HCT116 (cell line): Measurements from ENCODE around the gene FASTKD2. TPM values are rescaled to one million over a fixed set of nuclear protein-coding genes. Genes with fewer than 3 reads are reported as not detected.

Source experiments
- ATAC-seq: fragments of 200-7000 bp; cut with Tn5 transposase; 2 replicates; pipeline ENCODE4 v1.9.1; 2020; ENCODE audit warnings: mild to moderate bottlenecking, moderate library complexity
- BruUV-seq: library from RNA; stranded (reverse); fragments of 400-500 nt; replicated peaks from 2 replicates; lab custom pipeline; 2021; lab: Mats Ljungman, UMichigan
- CTCF ChIA-PET: fragments of 300-600 bp; sonication (Branson Sonifier 250); formaldehyde crosslinking; loops from one replicate; lab custom pipeline; 2021; ENCODE audit warnings: antibody characterized with exemption; lab: Charles Lee
- POLR2A ChIA-PET: fragments of 300-600, 350-600 bp; sonication (Branson Sonifier 250); formaldehyde crosslinking; loops from one replicate; lab custom pipeline; 2021; ENCODE audit warnings: antibody characterized with exemption; lab: Charles Lee
- RAD21 ChIA-PET, 2 experiments: fragments of 300-600 bp; sonication (Branson Sonifier 250); formaldehyde crosslinking; loops; one replicate each; lab custom pipeline; 2023; ENCODE audit warnings: low total read pairs in 2 of 2; ENCODE audit not compliant: uncharacterized antibody in 2 of 2, unreplicated experiment in 2 of 2, low non-redundant PET in 1 of 2; lab: Charles Lee
- DNase-seq: peaks from one replicate; pipeline ENCODE4 v3.0.0-alpha.2; 2010; ENCODE audit warnings: low read depth, low spot score
- H2AFZ ChIP-seq: fragments of 200-600 bp; shearing (Covaris generic), sonication (generic); 2 replicates; pipeline ENCODE4 v1.6.1; 2017; ENCODE audit warnings: low read depth, mixed run types, mixed read lengths, antibody characterized with exemption, low read length; ENCODE audit not compliant: poor library complexity, severe bottlenecking
- H3K27ac ChIP-seq: 2 replicates; pipeline ENCODE4 v1.5.1; 2012; ENCODE audit warnings: low read depth, low read length
- H3K27me3 ChIP-seq: fragments of 200-600 bp; sonication (generic); 2 replicates; pipeline ENCODE4 v1.6.1; 2016; ENCODE audit warnings: mixed run types, low read length, mixed read lengths; ENCODE audit not compliant: insufficient read depth
- H3K36me3 ChIP-seq, 2 experiments: fragments of 200-500 bp in 1 of 2; fragments of 200-600 bp in 1 of 2; sonication (Bioruptor generic) in 1 of 2; sonication (generic) in 1 of 2; 2 replicates each; pipeline versions ENCODE4 v1.5.1 to v1.6.1; 2014 to 2016; ENCODE audit warnings: low read length in 2 of 2, inconsistent platforms in 1 of 2, mixed read lengths in 1 of 2, mixed run types in 1 of 2; ENCODE audit not compliant: insufficient read depth in 2 of 2, control insufficient read depth in 1 of 2
- H3K4me1 ChIP-seq, 2 experiments: fragments of 200-600 bp in 1 of 2; sonication (generic) in 1 of 2; 2 replicates each; pipeline versions ENCODE4 v1.5.1 to v1.6.1; 2012 to 2017; ENCODE audit warnings: low read length in 2 of 2, inconsistent platforms in 1 of 2, mild to moderate bottlenecking in 1 of 2, mixed read lengths in 1 of 2, mixed run types in 1 of 2, moderate library complexity in 1 of 2; ENCODE audit not compliant: insufficient read depth in 2 of 2, control insufficient read depth in 1 of 2
- H3K4me2 ChIP-seq: fragments of 200-600 bp; sonication (generic); 2 replicates; pipeline ENCODE4 v1.6.1; 2017; ENCODE audit warnings: mixed run types, low read length, mixed read lengths
- H3K4me3 ChIP-seq, 2 experiments: fragments of 200-600 bp in 1 of 2; sonication (generic) in 1 of 2; replicated peaks in 1 of 2; 2 replicates each; pipeline ENCODE4 v1.5.1; 2011 to 2016; ENCODE audit warnings: low read length in 2 of 2, control low read depth in 1 of 2, low read depth in 1 of 2, mild to moderate bottlenecking in 1 of 2, mixed read lengths in 1 of 2, mixed run types in 1 of 2
- H3K79me2 ChIP-seq: fragments of 200-600 bp; sonication (generic); 2 replicates; pipeline ENCODE4 v1.6.1; 2017; ENCODE audit warnings: mild to moderate bottlenecking, mixed run types, low read length, moderate library complexity, mixed read lengths; ENCODE audit not compliant: insufficient read depth
- H3K9ac ChIP-seq: fragments of 200-600 bp; sonication (generic); 2 replicates; pipeline ENCODE4 v1.6.1; 2016; ENCODE audit warnings: low read length, mixed read lengths
- H3K9me2 ChIP-seq: fragments of 200-600 bp; sonication (generic), shearing (Covaris generic); 2 replicates; pipeline ENCODE4 v1.6.1; 2017; ENCODE audit warnings: mixed run types, mild to moderate bottlenecking, moderate library complexity; ENCODE audit not compliant: insufficient read depth
- H3K9me3 ChIP-seq, 2 experiments: fragments of 200-500 bp in 1 of 2; fragments of 200-600 bp in 1 of 2; sonication (Bioruptor generic) in 1 of 2; sonication (generic) in 1 of 2; 2 replicates each; pipeline ENCODE4 v1.6.1; 2014 to 2017; ENCODE audit warnings: low read length in 2 of 2, mixed read lengths in 2 of 2, inconsistent platforms in 1 of 2, low read depth in 1 of 2, mild to moderate bottlenecking in 1 of 2, mixed run types in 1 of 2, moderate library complexity in 1 of 2; ENCODE audit not compliant: control insufficient read depth in 1 of 2, insufficient read depth in 1 of 2
- H4K20me1 ChIP-seq: fragments of 200-600 bp; sonication (generic), shearing (Covaris generic); 2 replicates; pipeline ENCODE4 v1.6.1; 2017; ENCODE audit warnings: mixed run types, mild to moderate bottlenecking, moderate library complexity; ENCODE audit not compliant: insufficient read depth
- ATF3 ChIP-seq: IDR thresholded peaks from 2 replicates; pipeline ENCODE4 v1.6.1; 2012
- CBX3 ChIP-seq: IDR thresholded peaks from 2 replicates; pipeline ENCODE4 v1.6.1; 2012; ENCODE audit warnings: low read depth
- CEBPB ChIP-seq: IDR thresholded peaks from 2 replicates; pipeline ENCODE4 v1.6.1; 2012; ENCODE audit warnings: low read depth
- CTCF ChIP-seq, 3 experiments: fragments of 200-600 bp in 1 of 3; sonication (generic) in 1 of 3; IDR thresholded peaks in 2 of 3; conservative IDR thresholded peaks in 1 of 3; 2 replicates each; pipeline ENCODE4 v1.5.1; 2012 to 2017; ENCODE audit warnings: low read depth in 2 of 3, low read length in 2 of 3, antibody characterized with exemption in 1 of 3, borderline replicate concordance in 1 of 3, control low read depth in 1 of 3, mild to moderate bottlenecking in 1 of 3, mixed read lengths in 1 of 3, mixed run types in 1 of 3, moderate library complexity in 1 of 3; ENCODE audit not compliant: insufficient read depth in 1 of 3
- EGR1 ChIP-seq: IDR thresholded peaks from 2 replicates; pipeline ENCODE4 v1.6.1; 2012; ENCODE audit warnings: low read depth
- POLR2AphosphoS5 ChIP-seq: IDR thresholded peaks from 2 replicates; pipeline ENCODE4 v1.6.1; 2011; ENCODE audit warnings: mild to moderate bottlenecking, low read depth, low read length, moderate library complexity
- RAD21 ChIP-seq: IDR thresholded peaks from 2 replicates; pipeline ENCODE4 v1.6.1; 2012; ENCODE audit warnings: low read depth, mild to moderate bottlenecking
- SIN3A ChIP-seq: IDR thresholded peaks from 2 replicates; pipeline ENCODE4 v1.6.1; 2012; ENCODE audit warnings: low read depth
- SP1 ChIP-seq: IDR thresholded peaks from 2 replicates; pipeline ENCODE4 v1.6.1; 2012; ENCODE audit warnings: low read depth
- SRF ChIP-seq: IDR thresholded peaks from 2 replicates; pipeline ENCODE4 v1.6.1; 2012; ENCODE audit warnings: low read depth
- ZBTB33 ChIP-seq: IDR thresholded peaks from 2 replicates; pipeline ENCODE4 v1.6.1; 2011; ENCODE audit warnings: mild to moderate bottlenecking, low read length, moderate library complexity; ENCODE audit not compliant: insufficient replicate concordance; ENCODE audit errors: extremely low read depth
- ZNF274 ChIP-seq: fragments of 200-500 bp; sonication (Bioruptor generic); IDR thresholded peaks from 2 replicates; pipeline ENCODE4 v1.6.1; 2014; ENCODE audit warnings: mild to moderate bottlenecking, low read depth, low read length, inconsistent platforms
- intact Hi-C: fragments of 100-400 bp; cut with micrococcal nuclease; formaldehyde crosslinking; loops from 2 replicates; pipeline ENCODE4 v1.10.0; 2022
- total RNA-seq: library from RNA; stranded (reverse); gene quantifications from one replicate; pipeline ENCODE4 v1.2.1, GENCODE V29; 2021; ENCODE audit not compliant: unreplicated experiment

The FASTKD2 gene
- total RNA-seq, 1 experiment from 2014 or later, result 24.4 TPM

GRCh38 chr2:206799083-206799482 lies 33.7 kb downstream of the FASTKD2 start:
- Histone ChIP-seq H3K4me3 (no peak overlapping the region), H3K79me2 (no peaks in the 10 kb centered on the region), H3K4me2 (no peak overlapping the region), H3K36me3 (no peaks in the 10 kb centered on the region), H2AFZ (no peak overlapping the region), H4K20me1 (no peaks in the 10 kb centered on the region), H3K27me3 (no peaks in the 10 kb centered on the region), H3K27ac (no peak overlapping the region), H3K4me1 (peaks cover 0 to 3% of the 10 kb centered on the region in 2 experiments; a peak in 1 of 4 replicates), H3K9me3 (no peaks in the 10 kb centered on the region), H3K9me2 (no peaks in the 10 kb centered on the region)
- BruUV-seq, result no TSS peak
- POLR2A ChIA-PET, result interaction anchor here (0.5 to 0.7 kb wide), 2 partner anchors 344 to 411 kb away, joined by 3 to 4 read pairs; no protein-coding TSS in a partner anchor
- CTCF ChIA-PET, result interaction anchor here (1.2 to 2.0 kb wide), 2 partner anchors 34 to 672 kb away, joined by 3 to 7 read pairs; partner anchors contain the start of genes FASTKD2 and MDH1B
- RAD21 ChIA-PET, result no interaction called here
- no peak for DNase-seq
- intact Hi-C loops, result no loop called here
- no peak for ATAC-seq
- no peak for TF ChIP-seq CEBPB
- no peak for TF ChIP-seq CBX3
- TF ChIP-seq ATF3, result no peak
- TF ChIP-seq RAD21, result no peak
- TF ChIP-seq, all 23 proteins: peak for 0
- no peak overlapping the region for H3K9ac ChIP-seq

GRCh38 chr2:206800506-206801417 lies 35.4 kb downstream of the FASTKD2 start:
- peaks cover 0 to 3% of the 10 kb centered on the region in 2 experiments; a peak in 1 of 4 replicates for H3K4me1 ChIP-seq
- CTCF ChIA-PET, result interaction anchor here (1.0 to 2.7 kb wide), 7 partner anchors 10 to 676 kb away, joined by 3 to 23 read pairs (median 7); partner anchors contain the start of genes FASTKD2 and MDH1B
- no peaks in the 10 kb centered on the region for H3K9me3 ChIP-seq
- H3K4me3 ChIP-seq, result no peak overlapping the region
- RAD21 ChIA-PET, result interaction anchor here in 1 of 2 experiments (0.7 to 1.0 kb wide), 2 partner anchors 530 to 672 kb away, joined by 3 read pairs; no protein-coding TSS in a partner anchor
- H3K4me2 ChIP-seq, result peak overlapping the region; percentile 8; the same call in 1 of the 2 replicates
- no TSS peak for BruUV-seq
- DNase-seq, result peak; percentile 47
- no peaks in the 10 kb centered on the region for H3K27me3 ChIP-seq
- POLR2A ChIA-PET, result no interaction called here
- H3K79me2 ChIP-seq, result no peaks in the 10 kb centered on the region
- no peak overlapping the region for H2AFZ ChIP-seq
- peak; percentile 88 for ATAC-seq
- H4K20me1 ChIP-seq, result no peaks in the 10 kb centered on the region
- TF ChIP-seq SIN3A, result no peak
- no peak for TF ChIP-seq POLR2AphosphoS5
- TF ChIP-seq SP1, result no peak
- TF ChIP-seq ZNF274, result no peak
- TF ChIP-seq ATF3, result no peak
- TF ChIP-seq CTCF (IDR thresholded peaks at IDR 0.05 in 2 of 3, conservative IDR thresholded peaks at IDR 0.05 in 1 of 3; ENCODE audit: borderline replicate concordance in 1 of 3, insufficient read depth in 1 of 3, low read depth in 2 of 3, low read length in 2 of 3), result peak; percentile 64 to 77 (median 70)
- TF ChIP-seq CBX3, result no peak
- TF ChIP-seq ZBTB33, result no peak
- no peak for TF ChIP-seq SRF
- TF ChIP-seq EGR1, result no peak
- peak; percentile 92 for TF ChIP-seq RAD21
- H3K36me3 ChIP-seq, result no peaks in the 10 kb centered on the region
- no peak overlapping the region for H3K9ac ChIP-seq
- no peaks in the 10 kb centered on the region for H3K9me2 ChIP-seq
- H3K27ac ChIP-seq, result no peak overlapping the region
- intact Hi-C loops, result loop anchor here (1.0 to 10.0 kb wide), 3 partner anchors 180 to 924 kb away; no protein-coding TSS in a partner anchor
